SK-N-SH (cell line): ENCODE measurements around the gene MAN1A1. TPM values are rescaled to one million over a fixed set of nuclear protein-coding genes. Genes with fewer than 3 reads are reported as not detected.
A peak's percentile ranks its signal among the peaks of the same experiment; 100 is the strongest.

Experiments
- CTCF ChIA-PET: fragments of 300-600, 350-600 bp; formaldehyde crosslinking; extraction: SDS; loops from one replicate; lab custom pipeline; 2021; lab: Yijun Ruan, JAX
- POLR2A ChIA-PET: fragments of 350-600 bp; sonication (Branson Sonifier 250); formaldehyde crosslinking; extraction: SDS; loops from one replicate; lab custom pipeline; 2020; ENCODE audit warnings: antibody characterized with exemption, inconsistent platforms; lab: Yijun Ruan, JAX
- DNase-seq: peaks from one replicate; pipeline ENCODE4 v3.0.0; 2012
- H2AFZ ChIP-seq: fragments of 200-600 bp; sonication (generic); 2 replicates; pipeline ENCODE4 v1.8.1; 2016; ENCODE audit warnings: antibody characterized with exemption, mild to moderate bottlenecking, low read depth
- H3F3A ChIP-seq: fragments of 200-600 bp; sonication (generic); replicated peaks from 2 replicates; pipeline ENCODE3; 2016; ENCODE audit warnings: antibody characterized with exemption, mild to moderate bottlenecking; ENCODE audit not compliant: insufficient read depth
- H3K27ac ChIP-seq, 2 experiments: fragments of 200-500 bp in 1 of 2; fragments of 200-600 bp in 1 of 2; sonication (Bioruptor generic) in 1 of 2; sonication (generic), shearing (Covaris generic) in 1 of 2; 2 replicates each; pipeline versions ENCODE4 v1.5.1 to v1.6.1; 2014 to 2016; ENCODE audit warnings: low read depth in 2 of 2, inconsistent platforms in 1 of 2, low read length in 1 of 2, mild to moderate bottlenecking in 1 of 2, mixed read lengths in 1 of 2
- H3K27me3 ChIP-seq: fragments of 200-600 bp; sonication (generic), shearing (Covaris generic); 2 replicates; pipeline ENCODE4 v1.6.1; 2016; ENCODE audit warnings: mixed run types; ENCODE audit not compliant: insufficient read depth
- H3K36me3 ChIP-seq, 2 experiments: fragments of 200-500 bp in 1 of 2; fragments of 200-600 bp in 1 of 2; sonication (Bioruptor generic) in 1 of 2; sonication (generic) in 1 of 2; replicated peaks in 1 of 2; 2 replicates each; pipeline versions ENCODE3 to v1.5.1; 2014 to 2016; ENCODE audit warnings: low read length in 1 of 2, mild to moderate bottlenecking in 1 of 2; ENCODE audit not compliant: insufficient read depth in 2 of 2, control insufficient read depth in 1 of 2
- H3K4me1 ChIP-seq, 2 experiments: fragments of 200-500 bp in 1 of 2; fragments of 200-600 bp in 1 of 2; sonication (Bioruptor generic) in 1 of 2; sonication (generic), shearing (Covaris generic) in 1 of 2; 2 replicates each; pipeline versions ENCODE4 v1.5.1 to v1.6.1; 2014 to 2016; ENCODE audit warnings: low read depth in 1 of 2, low read length in 1 of 2, mixed run types in 1 of 2; ENCODE audit not compliant: insufficient read depth in 2 of 2, control insufficient read depth in 1 of 2
- H3K4me2 ChIP-seq: fragments of 200-600 bp; sonication (generic), shearing (Covaris generic); 2 replicates; pipeline ENCODE4 v1.6.1; 2017; ENCODE audit warnings: mixed run types
- H3K4me3 ChIP-seq, 2 experiments: fragments of 200-500 bp in 1 of 2; fragments of 200-600 bp in 1 of 2; sonication (Bioruptor generic) in 1 of 2; sonication (generic), shearing (Covaris generic) in 1 of 2; 2 replicates each; pipeline versions ENCODE4 v1.5.1 to v1.8.1; 2014 to 2016; ENCODE audit warnings: low read depth in 2 of 2, inconsistent platforms in 1 of 2, low read length in 1 of 2, mild to moderate bottlenecking in 1 of 2, mixed read lengths in 1 of 2, moderate library complexity in 1 of 2
- H3K79me2 ChIP-seq: fragments of 200-600 bp; sonication (generic); 2 replicates; pipeline ENCODE4 v1.8.1; 2017; ENCODE audit warnings: mild to moderate bottlenecking; ENCODE audit not compliant: insufficient read depth
- H3K9ac ChIP-seq: fragments of 200-600 bp; sonication (generic); 2 replicates; pipeline ENCODE4 v1.6.1; 2017; ENCODE audit warnings: mixed run types
- H3K9me2 ChIP-seq: fragments of 200-600 bp; sonication (generic); 2 replicates; pipeline ENCODE4 v1.6.1; 2017; ENCODE audit warnings: mixed run types
- H3K9me3 ChIP-seq: fragments of 200-600 bp; sonication (generic); 2 replicates; pipeline ENCODE4 v1.6.1; 2017; ENCODE audit warnings: mixed run types, mild to moderate bottlenecking, moderate library complexity
- H4K20me1 ChIP-seq: fragments of 200-600 bp; sonication (generic); 2 replicates; pipeline ENCODE4 v1.6.1; 2017; ENCODE audit warnings: mild to moderate bottlenecking, mixed run types; ENCODE audit not compliant: insufficient read depth
- CHD2 ChIP-seq: fragments of 150-350 bp; IDR thresholded peaks from 2 replicates; pipeline ENCODE4 v1.6.1; 2018; ENCODE audit warnings: low read length; ENCODE audit not compliant: partially characterized antibody
- EP300 ChIP-seq, 2 experiments: IDR thresholded peaks; 2 replicates each; pipeline versions ENCODE4 v1.4.0 to v1.6.1; 2012; ENCODE audit warnings: borderline replicate concordance in 1 of 2, low read depth in 1 of 2, low read length in 1 of 2
- EZH2phosphoT487 ChIP-seq: fragments of 200-600 bp; sonication (generic); IDR thresholded peaks from 2 replicates; pipeline ENCODE4 v1.6.1; 2017; ENCODE audit warnings: low read depth, mixed run types, mild to moderate bottlenecking, antibody characterized with exemption, moderate library complexity, borderline replicate concordance
- FOSL2 ChIP-seq: IDR thresholded peaks from 2 replicates; pipeline ENCODE4 v1.4.0; 2012; ENCODE audit warnings: low read depth, mild to moderate bottlenecking, moderate library complexity, borderline replicate concordance
- FOXJ3 ChIP-seq: sonication (generic); formaldehyde crosslinking; IDR thresholded peaks from 2 replicates; pipeline ENCODE4 v1.5.1; 2020; ENCODE audit warnings: mild to moderate bottlenecking, missing genetic modification reagents
- JUND ChIP-seq: IDR thresholded peaks from 2 replicates; pipeline ENCODE4 v1.4.0; 2012
- NFIC ChIP-seq: IDR thresholded peaks from 2 replicates; pipeline ENCODE4 v1.4.0; 2012; ENCODE audit warnings: borderline replicate concordance
- RAD21 ChIP-seq: IDR thresholded peaks from 2 replicates; pipeline ENCODE4 v1.6.1; 2012; ENCODE audit warnings: mild to moderate bottlenecking, low read length
- RCOR1 ChIP-seq: fragments of 150-350 bp; IDR thresholded peaks from 2 replicates; pipeline ENCODE4 v1.6.1; 2017; ENCODE audit warnings: antibody characterized with exemption, low read length
- RFX5 ChIP-seq: IDR thresholded peaks from 2 replicates; pipeline ENCODE4 v1.6.1; 2012; ENCODE audit warnings: mild to moderate bottlenecking, improper control_type of control experiment, low read length
- SMC3 ChIP-seq: IDR thresholded peaks from 2 replicates; pipeline ENCODE4 v1.6.1; 2012; ENCODE audit warnings: low read depth, low read length, improper control_type of control experiment
- TAF1 ChIP-seq: IDR thresholded peaks from 2 replicates; pipeline ENCODE4 v1.6.1; 2012; ENCODE audit warnings: low read depth, mild to moderate bottlenecking, low read length, moderate library complexity, borderline replicate concordance
- WGBS: methylation state at CpG from one replicate; pipeline ENCODE4 v1.1.6; 2017; ENCODE audit warnings: low lambda C conversion rate; 5-methylcytosine and 5-hydroxymethylcytosine counted together
- polyA plus RNA-seq, 3 experiments: library from polyadenylated mRNA; depleted of rRNA; stranded (reverse); fragments of >200 nt; gene quantifications; 2 replicates each; pipeline ENCODE4 v1.2.3, GENCODE V29; 2012
- TF ChIP-seq, protein P1 (sequence below): IDR thresholded peaks from 2 replicates; pipeline ENCODE4 v1.4.0; 2012; ENCODE audit warnings: low read depth
- TF ChIP-seq, protein P2 (sequence below): IDR thresholded peaks from 2 replicates; pipeline ENCODE4 v1.4.0; 2012; ENCODE audit warnings: low read depth, borderline replicate concordance

MAN1A1 gene
- polyA plus RNA-seq, 1 of the 3 experiments (the other 2 are of a cell fraction), result 28.0 TPM

DNA sequence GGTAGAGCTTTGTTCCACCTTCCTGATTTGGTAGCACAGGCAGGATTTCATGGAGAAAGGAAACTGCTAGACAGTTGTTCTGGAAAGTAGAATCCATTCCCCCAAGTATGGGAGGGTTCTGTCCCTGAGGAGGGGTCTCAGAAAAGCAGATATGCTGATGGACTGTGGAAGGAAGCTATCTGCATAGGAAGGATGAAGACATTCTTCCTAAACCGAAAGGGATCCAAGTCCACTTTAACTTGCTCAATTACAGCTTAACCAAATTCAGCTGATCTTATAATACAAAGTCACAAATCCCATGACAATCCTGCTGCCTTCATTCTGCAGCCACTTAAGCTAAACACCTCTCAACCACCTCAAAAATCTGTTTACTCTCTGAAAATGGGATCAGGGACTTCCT, 2.6 kb downstream of the MAN1A1 start:
- peaks cover 6% of the 10 kb centered on the region for H3F3A ChIP-seq
- H3K4me2 ChIP-seq, result peak overlapping the region; percentile 94
- peak overlapping the region; percentile 87 to 94; a peak in 3 of 4 replicates for H3K4me3 ChIP-seq
- POLR2A ChIA-PET, result no interaction called here
- peaks cover 26% of the 10 kb centered on the region for H3K79me2 ChIP-seq
- TF ChIP-seq, protein P1, sequence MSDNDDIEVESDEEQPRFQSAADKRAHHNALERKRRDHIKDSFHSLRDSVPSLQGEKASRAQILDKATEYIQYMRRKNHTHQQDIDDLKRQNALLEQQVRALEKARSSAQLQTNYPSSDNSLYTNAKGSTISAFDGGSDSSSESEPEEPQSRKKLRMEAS, result no peak
- TF ChIP-seq RAD21 (no peak), SMC3 (no peak), EZH2phosphoT487 (no peak), JUND (no peak), TAF1 (no peak), RCOR1 (no peak), NFIC (no peak), EP300 (IDR thresholded peaks at IDR 0.05; ENCODE audit: borderline replicate concordance in 1 of 2, low read depth in 1 of 2, low read length in 1 of 2) (no peak), FOSL2 (no peak), FOXJ3 (CRISPR knock-in tag) (no peak), RFX5 (no peak)
- TF ChIP-seq, protein P2, sequence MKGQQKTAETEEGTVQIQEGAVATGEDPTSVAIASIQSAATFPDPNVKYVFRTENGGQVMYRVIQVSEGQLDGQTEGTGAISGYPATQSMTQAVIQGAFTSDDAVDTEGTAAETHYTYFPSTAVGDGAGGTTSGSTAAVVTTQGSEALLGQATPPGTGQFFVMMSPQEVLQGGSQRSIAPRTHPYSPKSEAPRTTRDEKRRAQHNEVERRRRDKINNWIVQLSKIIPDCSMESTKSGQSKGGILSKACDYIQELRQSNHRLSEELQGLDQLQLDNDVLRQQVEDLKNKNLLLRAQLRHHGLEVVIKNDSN, result no peak
- no peak overlapping the region for H3K27ac ChIP-seq
- H4K20me1 ChIP-seq, result peaks cover 28% of the 10 kb centered on the region
- no peaks in the 10 kb centered on the region for H3K27me3 ChIP-seq
- peaks cover 0 to 13% of the 10 kb centered on the region in 2 experiments; a peak in 3 of 4 replicates for H3K4me1 ChIP-seq
- H3K9me3 ChIP-seq, result no peaks in the 10 kb centered on the region
- no peak overlapping the region for H2AFZ ChIP-seq
- peaks cover 3 to 30% of the 10 kb centered on the region in 2 experiments for H3K36me3 ChIP-seq
- no peaks in the 10 kb centered on the region for H3K9me2 ChIP-seq
- CTCF ChIA-PET, result interaction anchor here (0.6 to 3.5 kb wide), 7 partner anchors 12 to 217 kb away, joined by 3 to 27 read pairs (median 4); no protein-coding TSS in a partner anchor
- WGBS, result 80% methylated on average over 1 of the region's 1 CpG
- DNase-seq, result no peak
- H3K9ac ChIP-seq, result peak overlapping the region; percentile 20; the same call in 1 of the 2 replicates

DNA sequence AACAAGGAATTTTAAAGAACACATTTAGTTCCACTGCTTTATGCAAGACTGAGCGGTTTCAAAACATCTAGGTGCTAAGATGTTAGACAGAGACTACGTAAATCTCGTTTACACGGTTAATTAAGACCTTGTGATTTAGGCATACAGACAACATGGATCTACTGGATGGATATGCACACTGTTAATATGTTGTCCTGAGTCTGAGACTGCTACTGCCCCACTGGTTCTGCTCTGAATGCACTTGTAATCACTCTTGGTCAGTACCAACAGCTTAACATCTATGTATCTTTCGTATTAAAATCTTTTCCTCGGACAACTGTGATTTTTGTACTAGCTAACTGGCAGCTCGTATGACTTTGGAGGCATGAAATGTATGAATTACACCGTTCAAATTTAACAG, 3.1 kb downstream of the MAN1A1 start:
- Histone ChIP-seq H3K9me2 (no peaks in the 10 kb centered on the region), H3K36me3 (peaks cover 3 to 30% of the 10 kb centered on the region in 2 experiments), H4K20me1 (peaks cover 28% of the 10 kb centered on the region), H3K27ac (no peak overlapping the region), H3F3A (peaks cover 5% of the 10 kb centered on the region), H3K27me3 (no peaks in the 10 kb centered on the region), H3K4me2 (peak overlapping the region; percentile 94), H3K4me3 (peak overlapping the region; percentile 87 to 94), H2AFZ (no peak overlapping the region), H3K9me3 (no peaks in the 10 kb centered on the region)
- ChIA-PET CTCF (interaction anchor here (1.1 to 3.5 kb wide), 5 partner anchors 12 to 646 kb away, joined by 3 to 27 read pairs (median 8); no protein-coding TSS in a partner anchor), POLR2A (no interaction called here)
- no peak for DNase-seq
- TF ChIP-seq CHD2 (no peak), EP300 (IDR thresholded peaks at IDR 0.05; ENCODE audit: borderline replicate concordance in 1 of 2, low read depth in 1 of 2, low read length in 1 of 2) (no peak)
- TF ChIP-seq, all 33 proteins: peak for 0
- H3K4me1 ChIP-seq, result peaks cover 0 to 13% of the 10 kb centered on the region in 2 experiments; a peak in 3 of 4 replicates
- peaks cover 26% of the 10 kb centered on the region for H3K79me2 ChIP-seq
- WGBS, result 75% methylated on average over 8 of the region's 8 CpGs
- H3K9ac ChIP-seq, result no peak overlapping the region
